Activated naive CD4-positive, alpha-beta T cell treated with anti-CD3 and anti-CD28 coated beads, Interleukin-2, amount 50 U/mL, for 16 hours (primary cell): ENCODE data around the gene UNC5A.

Source experiments
- DNase-seq: peaks from one replicate; pipeline ENCODE4 v3.0.0-alpha.2; 2020

The UNC5A gene

GRCh38 chr5:176781638-176782570 is 28.5 kb upstream of the UNC5A start:
- DNase-seq, result no peak

GRCh38 chr5:176784218-176785165 is 25.9 kb upstream of the UNC5A start:
- DNase-seq, result no peak

- DNase-seq, result no peak
Measured at GRCh38 chr5:176785184-176786145, 24.9 kb upstream of the UNC5A start.

- no peak for DNase-seq
Measured at GRCh38 chr5:176787676-176788075, 22.7 kb upstream of the UNC5A start.

- DNase-seq, result no peak
Measured at GRCh38 chr5:176788091-176788490, 22.3 kb upstream of the UNC5A start.

GRCh38 chr5:176788941-176789872 is 21.2 kb upstream of the UNC5A start:
- DNase-seq, result no peak

- DNase-seq, result no peak
Measured at GRCh38 chr5:176789873-176790615, 20.3 kb upstream of the UNC5A start.

- DNase-seq, result no peak
Measured at GRCh38 chr5:176790941-176791340, 19.4 kb upstream of the UNC5A start.

GRCh38 chr5:176792655-176793342 is 17.6 kb upstream of the UNC5A start:
- no peak for DNase-seq

GRCh38 chr5:176793343-176793699 is 17.0 kb upstream of the UNC5A start:
- no peak for DNase-seq

GRCh38 chr5:176793736-176794135 is 16.6 kb upstream of the UNC5A start:
- DNase-seq, result no peak

- DNase-seq, result no peak
Measured at GRCh38 chr5:176794509-176794908, 15.8 kb upstream of the UNC5A start.

GRCh38 chr5:176796411-176796810 is 13.9 kb upstream of the UNC5A start:
- DNase-seq, result no peak

- no peak for DNase-seq
Measured at GRCh38 chr5:176796970-176797369, 13.4 kb upstream of the UNC5A start.

GRCh38 chr5:176797456-176798050 is 12.8 kb upstream of the UNC5A start:
- no peak for DNase-seq

GRCh38 chr5:176798086-176798876 is 12.1 kb upstream of the UNC5A start:
- no peak for DNase-seq

- no peak for DNase-seq
Measured at GRCh38 chr5:176798949-176799348, 11.4 kb upstream of the UNC5A start.

GRCh38 chr5:176799488-176799887 is 10.9 kb upstream of the UNC5A start:
- DNase-seq, result no peak

GRCh38 chr5:176800024-176800423 is 10.3 kb upstream of the UNC5A start:
- DNase-seq, result no peak
